ENCODE results near the gene GALNS. TPM values are rescaled to one million over a fixed set of nuclear protein-coding genes. Genes with fewer than 3 reads are reported as not detected.

GALNS gene
- polyA plus RNA-seq, 1 donor from 2014 or later = 19.4 TPM

- Histone ChIP-seq H3K79me2 (replicated peaks; ENCODE audit: insufficient read depth, low read length) (no peaks in the 10 kb centered on the region), H3K9ac (ENCODE audit: low read length) (no peak overlapping the region), H3F3A (ENCODE audit: insufficient read depth, low read length, poor library complexity, severe bottlenecking) (no peaks in the 10 kb centered on the region), H3K27ac (ENCODE audit: low read length) (no peak overlapping the region), H3K9me2 (ENCODE audit: insufficient read depth, low read length) (no peaks in the 10 kb centered on the region), H3K27me3 (ENCODE audit: insufficient read depth, low read depth, low read length) (no peaks in the 10 kb centered on the region), H3K4me2 (ENCODE audit: low read length) (no peak overlapping the region), H3K9me3 (ENCODE audit: low read length) (no peaks in the 10 kb centered on the region), H3K36me3 (ENCODE audit: insufficient read depth, low read length) (no peaks in the 10 kb centered on the region), H2AFZ (ENCODE audit: low read depth, low read length) (no peak overlapping the region), H4K20me1 (ENCODE audit: insufficient read depth) (no peaks in the 10 kb centered on the region), H3K4me3 (ENCODE audit: low read length) (no peak overlapping the region)
- TF ChIP-seq, protein P1, sequence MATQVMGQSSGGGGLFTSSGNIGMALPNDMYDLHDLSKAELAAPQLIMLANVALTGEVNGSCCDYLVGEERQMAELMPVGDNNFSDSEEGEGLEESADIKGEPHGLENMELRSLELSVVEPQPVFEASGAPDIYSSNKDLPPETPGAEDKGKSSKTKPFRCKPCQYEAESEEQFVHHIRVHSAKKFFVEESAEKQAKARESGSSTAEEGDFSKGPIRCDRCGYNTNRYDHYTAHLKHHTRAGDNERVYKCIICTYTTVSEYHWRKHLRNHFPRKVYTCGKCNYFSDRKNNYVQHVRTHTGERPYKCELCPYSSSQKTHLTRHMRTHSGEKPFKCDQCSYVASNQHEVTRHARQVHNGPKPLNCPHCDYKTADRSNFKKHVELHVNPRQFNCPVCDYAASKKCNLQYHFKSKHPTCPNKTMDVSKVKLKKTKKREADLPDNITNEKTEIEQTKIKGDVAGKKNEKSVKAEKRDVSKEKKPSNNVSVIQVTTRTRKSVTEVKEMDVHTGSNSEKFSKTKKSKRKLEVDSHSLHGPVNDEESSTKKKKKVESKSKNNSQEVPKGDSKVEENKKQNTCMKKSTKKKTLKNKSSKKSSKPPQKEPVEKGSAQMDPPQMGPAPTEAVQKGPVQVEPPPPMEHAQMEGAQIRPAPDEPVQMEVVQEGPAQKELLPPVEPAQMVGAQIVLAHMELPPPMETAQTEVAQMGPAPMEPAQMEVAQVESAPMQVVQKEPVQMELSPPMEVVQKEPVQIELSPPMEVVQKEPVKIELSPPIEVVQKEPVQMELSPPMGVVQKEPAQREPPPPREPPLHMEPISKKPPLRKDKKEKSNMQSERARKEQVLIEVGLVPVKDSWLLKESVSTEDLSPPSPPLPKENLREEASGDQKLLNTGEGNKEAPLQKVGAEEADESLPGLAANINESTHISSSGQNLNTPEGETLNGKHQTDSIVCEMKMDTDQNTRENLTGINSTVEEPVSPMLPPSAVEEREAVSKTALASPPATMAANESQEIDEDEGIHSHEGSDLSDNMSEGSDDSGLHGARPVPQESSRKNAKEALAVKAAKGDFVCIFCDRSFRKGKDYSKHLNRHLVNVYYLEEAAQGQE (IDR thresholded peaks at IDR 0.05; ENCODE audit: borderline replicate concordance) = no peak
- TF ChIP-seq, protein P2, sequence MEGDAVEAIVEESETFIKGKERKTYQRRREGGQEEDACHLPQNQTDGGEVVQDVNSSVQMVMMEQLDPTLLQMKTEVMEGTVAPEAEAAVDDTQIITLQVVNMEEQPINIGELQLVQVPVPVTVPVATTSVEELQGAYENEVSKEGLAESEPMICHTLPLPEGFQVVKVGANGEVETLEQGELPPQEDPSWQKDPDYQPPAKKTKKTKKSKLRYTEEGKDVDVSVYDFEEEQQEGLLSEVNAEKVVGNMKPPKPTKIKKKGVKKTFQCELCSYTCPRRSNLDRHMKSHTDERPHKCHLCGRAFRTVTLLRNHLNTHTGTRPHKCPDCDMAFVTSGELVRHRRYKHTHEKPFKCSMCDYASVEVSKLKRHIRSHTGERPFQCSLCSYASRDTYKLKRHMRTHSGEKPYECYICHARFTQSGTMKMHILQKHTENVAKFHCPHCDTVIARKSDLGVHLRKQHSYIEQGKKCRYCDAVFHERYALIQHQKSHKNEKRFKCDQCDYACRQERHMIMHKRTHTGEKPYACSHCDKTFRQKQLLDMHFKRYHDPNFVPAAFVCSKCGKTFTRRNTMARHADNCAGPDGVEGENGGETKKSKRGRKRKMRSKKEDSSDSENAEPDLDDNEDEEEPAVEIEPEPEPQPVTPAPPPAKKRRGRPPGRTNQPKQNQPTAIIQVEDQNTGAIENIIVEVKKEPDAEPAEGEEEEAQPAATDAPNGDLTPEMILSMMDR (IDR thresholded peaks at IDR 0.05; ENCODE audit: poor library complexity, severe bottlenecking) = no peak
- TF ChIP-seq POLR2AphosphoS5 (IDR thresholded peaks at IDR 0.05) (no peak), MXI1 (conservative IDR thresholded peaks at IDR 0.05; ENCODE audit: poor library complexity, severe bottlenecking) (no peak)
Measured at GRCh38 chr16:88830258-88830657, 26.5 kb downstream of the GALNS start.

GRCh38 chr16:88828711-88829110 lies 28.0 kb downstream of the GALNS start:
- Histone ChIP-seq H3F3A (ENCODE audit: insufficient read depth, low read length, poor library complexity, severe bottlenecking) (no peaks in the 10 kb centered on the region), H4K20me1 (ENCODE audit: insufficient read depth) (no peaks in the 10 kb centered on the region), H2AFZ (ENCODE audit: low read depth, low read length) (no peak overlapping the region), H3K27ac (ENCODE audit: low read length) (no peak overlapping the region), H3K4me3 (ENCODE audit: low read length) (no peak overlapping the region), H3K27me3 (ENCODE audit: insufficient read depth, low read depth, low read length) (no peaks in the 10 kb centered on the region), H3K36me3 (ENCODE audit: insufficient read depth, low read length) (no peaks in the 10 kb centered on the region), H3K9ac (ENCODE audit: low read length) (no peak overlapping the region), H3K9me3 (ENCODE audit: low read length) (no peaks in the 10 kb centered on the region), H3K4me2 (ENCODE audit: low read length) (no peak overlapping the region), H3K9me2 (ENCODE audit: insufficient read depth, low read length) (no peaks in the 10 kb centered on the region), H3K79me2 (replicated peaks; ENCODE audit: insufficient read depth, low read length) (no peaks in the 10 kb centered on the region)
- no peak for TF ChIP-seq EP300 (conservative IDR thresholded peaks at IDR 0.05; ENCODE audit: poor library complexity, severe bottlenecking)

- no peaks in the 10 kb centered on the region for H4K20me1 ChIP-seq (ENCODE audit: insufficient read depth)
- TF ChIP-seq SMC3 (conservative IDR thresholded peaks at IDR 0.05; ENCODE audit: poor library complexity) = no peak
- TF ChIP-seq, protein P2 (IDR thresholded peaks at IDR 0.05; ENCODE audit: poor library complexity, severe bottlenecking) = no peak
- TF ChIP-seq POLR2AphosphoS5 (IDR thresholded peaks at IDR 0.05) = no peak
- TF ChIP-seq EP300 (conservative IDR thresholded peaks at IDR 0.05; ENCODE audit: poor library complexity, severe bottlenecking) = no peak
- TF ChIP-seq RAD21 (conservative IDR thresholded peaks at IDR 0.05) = no peak
- no peak for TF ChIP-seq EZH2 (IDR thresholded peaks at IDR 0.05; ENCODE audit: borderline replicate concordance, insufficient read depth, low read length, poor library complexity, severe bottlenecking)
- TF ChIP-seq MXI1 (conservative IDR thresholded peaks at IDR 0.05; ENCODE audit: poor library complexity, severe bottlenecking) = no peak
- TF ChIP-seq, protein P1 (IDR thresholded peaks at IDR 0.05; ENCODE audit: borderline replicate concordance) = no peak
- no peak for TF ChIP-seq TAF1 (IDR thresholded peaks at IDR 0.05; ENCODE audit: low read depth)
- H3F3A ChIP-seq (ENCODE audit: insufficient read depth, low read length, poor library complexity, severe bottlenecking) = no peaks in the 10 kb centered on the region
- H3K27ac ChIP-seq (ENCODE audit: low read length) = no peak overlapping the region
- no peaks in the 10 kb centered on the region for H3K79me2 ChIP-seq (replicated peaks; ENCODE audit: insufficient read depth, low read length)
- no peaks in the 10 kb centered on the region for H3K9me3 ChIP-seq (ENCODE audit: low read length)
- H2AFZ ChIP-seq (ENCODE audit: low read depth, low read length) = no peak overlapping the region
- H3K36me3 ChIP-seq (ENCODE audit: insufficient read depth, low read length) = no peaks in the 10 kb centered on the region
- no peak overlapping the region for H3K9ac ChIP-seq (ENCODE audit: low read length)
- H3K27me3 ChIP-seq (ENCODE audit: insufficient read depth, low read depth, low read length) = no peaks in the 10 kb centered on the region
- H3K4me3 ChIP-seq (ENCODE audit: low read length) = no peak overlapping the region
- H3K4me2 ChIP-seq (ENCODE audit: low read length) = no peak overlapping the region
- H3K9me2 ChIP-seq (ENCODE audit: insufficient read depth, low read length) = no peaks in the 10 kb centered on the region
Measured at GRCh38 chr16:88827727-88828126, 29.0 kb downstream of the GALNS start.
